Activated naive CD8-positive, alpha-beta T cell treated with anti-CD3 and anti-CD28 coated beads, Interleukin-2, amount 50 U/mL, for 16 hours (primary cell): ENCODE results near the gene ADGRF5.

Experiments used
- DNase-seq: peaks from one replicate; pipeline ENCODE4 v3.0.0-alpha.2; 2020; ENCODE audit warnings: low read depth, low spot score

ADGRF5 gene, protein sequence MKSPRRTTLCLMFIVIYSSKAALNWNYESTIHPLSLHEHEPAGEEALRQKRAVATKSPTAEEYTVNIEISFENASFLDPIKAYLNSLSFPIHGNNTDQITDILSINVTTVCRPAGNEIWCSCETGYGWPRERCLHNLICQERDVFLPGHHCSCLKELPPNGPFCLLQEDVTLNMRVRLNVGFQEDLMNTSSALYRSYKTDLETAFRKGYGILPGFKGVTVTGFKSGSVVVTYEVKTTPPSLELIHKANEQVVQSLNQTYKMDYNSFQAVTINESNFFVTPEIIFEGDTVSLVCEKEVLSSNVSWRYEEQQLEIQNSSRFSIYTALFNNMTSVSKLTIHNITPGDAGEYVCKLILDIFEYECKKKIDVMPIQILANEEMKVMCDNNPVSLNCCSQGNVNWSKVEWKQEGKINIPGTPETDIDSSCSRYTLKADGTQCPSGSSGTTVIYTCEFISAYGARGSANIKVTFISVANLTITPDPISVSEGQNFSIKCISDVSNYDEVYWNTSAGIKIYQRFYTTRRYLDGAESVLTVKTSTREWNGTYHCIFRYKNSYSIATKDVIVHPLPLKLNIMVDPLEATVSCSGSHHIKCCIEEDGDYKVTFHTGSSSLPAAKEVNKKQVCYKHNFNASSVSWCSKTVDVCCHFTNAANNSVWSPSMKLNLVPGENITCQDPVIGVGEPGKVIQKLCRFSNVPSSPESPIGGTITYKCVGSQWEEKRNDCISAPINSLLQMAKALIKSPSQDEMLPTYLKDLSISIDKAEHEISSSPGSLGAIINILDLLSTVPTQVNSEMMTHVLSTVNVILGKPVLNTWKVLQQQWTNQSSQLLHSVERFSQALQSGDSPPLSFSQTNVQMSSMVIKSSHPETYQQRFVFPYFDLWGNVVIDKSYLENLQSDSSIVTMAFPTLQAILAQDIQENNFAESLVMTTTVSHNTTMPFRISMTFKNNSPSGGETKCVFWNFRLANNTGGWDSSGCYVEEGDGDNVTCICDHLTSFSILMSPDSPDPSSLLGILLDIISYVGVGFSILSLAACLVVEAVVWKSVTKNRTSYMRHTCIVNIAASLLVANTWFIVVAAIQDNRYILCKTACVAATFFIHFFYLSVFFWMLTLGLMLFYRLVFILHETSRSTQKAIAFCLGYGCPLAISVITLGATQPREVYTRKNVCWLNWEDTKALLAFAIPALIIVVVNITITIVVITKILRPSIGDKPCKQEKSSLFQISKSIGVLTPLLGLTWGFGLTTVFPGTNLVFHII (N-terminal part only)

DNA sequence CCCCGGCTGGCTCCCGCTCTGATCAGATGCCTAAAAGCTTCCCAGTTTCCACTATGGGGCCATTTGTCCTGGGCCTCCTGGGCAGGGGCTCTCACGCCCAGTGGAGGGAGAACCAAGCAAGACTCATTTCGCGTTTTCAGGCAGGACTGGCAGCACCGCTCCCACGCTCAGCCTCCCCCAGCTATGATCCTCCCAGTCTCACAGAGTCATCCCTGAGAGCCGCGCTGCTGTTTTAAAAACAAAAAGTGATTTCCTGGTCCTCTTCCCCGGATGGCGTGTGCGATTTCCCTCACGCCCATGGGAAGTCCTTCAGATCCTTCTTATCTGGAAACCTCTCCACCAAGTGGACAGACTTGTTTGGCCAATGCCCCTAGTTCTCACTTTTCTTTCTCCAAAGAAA is at the start of gene ADGRF5:
Gene ADGRF5 (minus strand): TSS at position 208 of the 400 bp plus-strand sequence. CDS start 15,176 bp downstream, outside the sequence.
- DNase-seq, result no peak

GRCh38 chr6:46969206-46969605 is 47.5 kb upstream of the ADGRF5 start:
- DNase-seq, result no peak

DNA sequence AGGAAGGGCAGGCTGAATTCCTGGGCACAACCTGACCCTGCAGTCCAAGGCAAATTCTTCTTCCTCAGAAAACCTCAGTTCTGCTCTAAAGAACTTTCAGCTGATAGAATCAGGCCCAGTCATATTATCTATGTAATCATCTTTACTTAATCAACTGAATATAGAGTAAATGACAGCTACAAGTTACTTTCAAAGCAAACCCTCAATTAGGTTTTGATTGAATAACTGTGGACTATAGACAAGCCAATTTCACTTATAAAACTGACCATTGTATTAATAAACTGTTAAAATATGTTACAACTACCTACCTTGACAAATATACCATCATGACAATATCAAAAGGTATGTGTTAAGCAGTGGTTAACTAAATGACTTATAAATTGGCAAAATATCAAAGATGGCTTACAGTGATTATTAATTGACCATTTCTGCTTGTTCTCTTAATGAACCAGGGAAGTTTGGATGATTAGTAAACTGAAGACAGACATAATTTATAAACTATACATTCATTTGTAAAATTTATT is 46.1 kb upstream of the ADGRF5 start:
- DNase-seq, result no peak

- DNase-seq, result no peak
Measured at GRCh38 chr6:46964716-46965519, 43.2 kb upstream of the ADGRF5 start.

GRCh38 chr6:46963626-46964025 is 41.9 kb upstream of the ADGRF5 start:
- no peak for DNase-seq

GRCh38 chr6:46963039-46963438 is 41.3 kb upstream of the ADGRF5 start:
- DNase-seq, result no peak

GRCh38 chr6:46961711-46962110 is 40.0 kb upstream of the ADGRF5 start:
- DNase-seq, result no peak

- DNase-seq, result no peak
Measured at GRCh38 chr6:46961232-46961631, 39.5 kb upstream of the ADGRF5 start.

DNA sequence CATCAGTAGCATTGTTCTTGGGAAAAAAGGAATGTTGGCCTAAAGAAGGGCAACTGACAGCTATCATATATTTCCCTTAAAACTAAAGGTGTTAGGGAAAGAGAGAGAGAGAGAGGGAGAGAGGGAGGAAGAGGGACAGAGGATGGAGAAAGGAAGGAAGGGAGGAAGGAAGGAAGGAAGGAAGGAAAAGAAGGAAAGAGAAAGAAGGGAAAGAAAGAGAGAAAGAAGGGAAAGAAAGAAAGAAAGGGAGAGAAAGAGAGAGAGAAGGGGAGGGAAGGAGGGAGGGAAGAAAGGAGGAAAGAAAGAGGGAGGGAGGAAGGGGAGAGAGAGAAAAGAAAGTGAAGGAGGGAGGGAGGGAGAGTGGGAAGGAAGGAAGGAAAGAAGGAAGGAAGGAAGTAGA is 37.7 kb upstream of the ADGRF5 start:
- DNase-seq, result no peak

GRCh38 chr6:46956409-46956808 is 34.7 kb upstream of the ADGRF5 start:
- no peak for DNase-seq

- no peak for DNase-seq
Measured at GRCh38 chr6:46954837-46955451, 33.2 kb upstream of the ADGRF5 start.

- no peak for DNase-seq
Measured at GRCh38 chr6:46953921-46954320, 32.2 kb upstream of the ADGRF5 start.

DNA sequence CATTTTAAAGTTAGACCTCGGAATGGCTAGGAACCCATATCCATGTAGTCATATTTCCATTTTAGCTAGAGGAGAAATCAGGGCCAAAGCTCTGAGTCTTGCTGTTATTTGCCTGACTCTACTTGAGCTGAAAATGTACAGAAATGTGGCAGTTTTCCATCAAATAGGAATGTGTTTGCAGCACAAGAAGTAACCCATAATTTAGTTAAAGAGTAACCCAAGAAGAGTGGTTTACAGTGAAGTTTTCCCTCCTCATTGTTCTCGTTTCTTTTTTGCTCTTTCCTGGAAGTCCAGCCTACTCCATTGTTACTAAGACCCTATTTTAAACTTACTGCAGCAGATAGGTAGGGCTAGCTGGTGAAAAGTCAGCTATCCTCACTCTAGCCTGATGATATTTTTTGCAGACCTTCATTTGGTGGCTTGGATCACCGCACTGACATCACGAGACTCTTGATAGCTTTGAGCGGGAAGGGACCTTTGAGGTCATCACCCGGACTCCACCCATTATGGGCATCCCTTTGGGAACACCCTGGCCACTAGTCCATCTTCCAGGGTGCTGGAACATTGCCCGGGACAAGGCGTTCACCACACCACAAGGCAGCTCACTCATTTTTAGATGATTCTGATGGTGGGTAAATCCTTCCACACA is 28.0 kb upstream of the ADGRF5 start:
- no peak for DNase-seq

DNA sequence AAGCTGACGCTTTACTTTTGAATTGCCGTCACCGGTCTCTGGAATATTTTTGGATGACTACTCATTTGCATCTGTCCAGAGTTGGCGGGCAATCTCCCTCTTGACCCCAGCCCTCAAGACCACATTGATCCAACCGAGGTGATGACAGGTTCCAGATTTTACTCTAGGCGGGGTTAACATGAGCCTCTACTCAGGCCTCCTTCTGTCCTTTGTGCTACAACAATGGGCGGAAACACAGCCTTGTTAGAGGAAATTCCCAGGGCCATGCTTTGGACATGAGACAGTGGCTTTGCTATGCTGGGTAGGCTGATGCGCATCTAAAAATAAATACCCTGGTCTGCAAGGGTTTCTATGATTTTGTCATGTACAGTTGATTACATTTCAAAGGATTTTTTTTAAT is 27.0 kb upstream of the ADGRF5 start:
- no peak for DNase-seq

- no peak for DNase-seq
Measured at GRCh38 chr6:46947497-46947896, 25.8 kb upstream of the ADGRF5 start.

DNA sequence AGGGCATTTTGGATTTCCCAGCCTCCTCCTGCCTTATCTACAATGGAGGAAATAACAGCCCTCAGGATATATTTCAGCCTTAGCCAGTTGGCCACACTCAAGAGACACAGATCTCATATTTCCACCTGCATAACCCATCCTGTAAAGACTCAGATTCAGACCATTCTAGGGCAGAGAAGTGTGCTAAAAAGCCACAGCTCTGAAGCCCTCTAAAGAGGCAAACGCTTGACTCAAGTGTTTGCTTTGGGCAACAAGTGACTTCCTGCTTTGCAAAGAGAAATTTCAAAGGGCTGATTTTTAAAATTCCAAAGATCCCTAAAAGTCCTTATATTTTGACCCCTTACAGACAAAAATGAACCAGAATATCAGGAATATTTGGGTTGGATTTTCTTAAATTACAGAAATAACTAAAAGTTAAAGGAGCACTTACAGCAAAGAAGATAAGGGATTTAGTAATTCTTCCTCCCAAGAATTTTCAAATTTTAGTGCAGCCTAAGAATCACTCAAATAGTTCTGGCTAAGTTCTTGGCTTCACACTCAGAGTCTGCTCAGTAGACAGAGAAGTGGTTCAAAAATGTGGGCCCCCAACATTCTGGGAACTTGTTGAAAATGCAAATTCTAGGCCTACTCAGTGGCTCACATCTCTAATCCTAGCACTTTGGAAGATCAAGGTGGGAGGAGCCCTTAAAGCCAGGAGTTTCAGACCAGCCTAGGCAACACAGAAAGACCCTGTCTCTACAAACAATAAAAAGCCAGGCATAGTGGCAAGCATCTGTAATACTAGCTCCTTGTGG is 18.9 kb upstream of the ADGRF5 start:
- DNase-seq, result no peak

DNA sequence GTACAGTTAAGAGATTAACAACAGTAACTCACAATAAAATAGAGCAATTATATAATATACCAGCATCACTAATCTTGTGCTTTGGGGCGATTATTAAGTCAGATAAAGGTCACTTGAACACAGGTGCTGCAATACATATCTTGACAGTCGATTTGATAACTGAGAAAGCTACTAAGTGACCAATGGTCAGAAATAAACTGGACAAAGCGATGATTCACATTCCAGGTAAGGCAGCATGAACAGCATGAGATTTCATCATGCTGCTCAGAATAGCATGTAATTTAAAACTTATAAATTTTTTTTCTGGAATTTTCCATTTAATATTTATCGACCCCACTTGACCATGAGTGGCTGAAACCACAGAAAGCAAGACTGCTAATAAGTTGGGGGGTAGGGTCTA is 15.9 kb upstream of the ADGRF5 start:
- no peak for DNase-seq

DNA sequence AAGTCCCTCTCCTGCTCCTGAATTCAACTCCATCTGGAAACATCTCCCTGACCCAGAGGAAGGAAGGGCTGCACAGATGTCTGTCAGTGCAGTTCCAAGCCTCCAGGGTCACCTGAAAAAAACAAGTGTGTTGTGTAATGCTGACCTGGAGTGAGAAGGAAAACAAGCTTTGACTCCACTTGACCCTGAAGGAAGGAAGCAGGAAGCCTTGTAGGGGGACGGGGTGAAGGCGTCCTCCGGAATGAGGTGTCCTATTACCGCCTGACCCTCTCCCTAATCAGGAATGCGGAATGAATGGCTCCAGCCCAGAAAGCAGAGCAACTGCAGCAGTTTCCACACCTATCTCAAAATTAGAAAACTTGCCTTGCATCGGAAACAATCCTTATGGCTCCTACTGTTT is 13.9 kb upstream of the ADGRF5 start:
- no peak for DNase-seq

DNA sequence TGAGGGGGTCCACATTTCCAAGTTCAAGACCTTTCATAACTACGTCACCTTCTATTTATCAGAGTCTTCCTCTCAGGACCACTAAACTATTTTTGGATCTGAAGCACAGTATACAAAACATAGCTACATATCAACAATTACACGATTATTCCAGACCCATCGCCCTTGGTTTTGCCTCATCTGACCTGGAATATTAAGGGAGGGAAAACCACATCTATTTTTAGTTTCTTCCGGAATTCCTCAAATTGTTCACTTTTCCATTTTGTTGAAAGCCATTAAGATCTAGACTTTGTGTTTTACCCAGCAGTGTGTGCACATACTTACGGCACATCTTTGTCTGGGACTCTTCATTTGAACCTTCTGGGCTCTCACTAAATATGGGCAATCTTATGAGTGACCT is 12.0 kb upstream of the ADGRF5 start:
- no peak for DNase-seq
